GM19455 (cell line): ENCODE data around the gene TLE6.
"Not testable (repeated sequence)": the region's sequence is repeated elsewhere in the genome, so short reads cannot be mapped to it uniquely, and the experiment has no call there.

Experiments used
- ATAC-seq: cut with Tn5 transposase; IDR thresholded peaks from one replicate; pipeline ENCODE4 v1.9.1; 2021; ENCODE audit not compliant: unreplicated experiment

The TLE6 gene

DNA sequence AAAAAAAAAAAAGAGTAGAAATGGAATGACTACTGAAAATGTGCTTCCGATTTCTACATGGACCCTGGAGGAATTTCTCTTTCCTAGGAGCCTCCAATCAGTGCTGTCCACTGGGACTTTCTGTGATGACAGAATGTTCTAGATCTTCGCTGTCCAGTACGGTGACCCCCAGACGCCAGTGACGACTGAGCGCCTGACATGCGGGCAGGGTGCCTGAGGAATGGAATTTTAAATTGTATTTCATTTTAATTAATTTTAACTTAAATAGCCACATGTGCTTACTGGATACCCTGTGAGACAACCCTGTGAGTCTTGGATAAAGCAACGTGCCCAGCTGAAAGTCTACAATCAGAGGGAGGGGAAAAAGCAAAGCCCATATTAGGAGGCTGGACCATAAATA is 4.1 kb upstream of the TLE6 start:
- no peak for ATAC-seq

DNA sequence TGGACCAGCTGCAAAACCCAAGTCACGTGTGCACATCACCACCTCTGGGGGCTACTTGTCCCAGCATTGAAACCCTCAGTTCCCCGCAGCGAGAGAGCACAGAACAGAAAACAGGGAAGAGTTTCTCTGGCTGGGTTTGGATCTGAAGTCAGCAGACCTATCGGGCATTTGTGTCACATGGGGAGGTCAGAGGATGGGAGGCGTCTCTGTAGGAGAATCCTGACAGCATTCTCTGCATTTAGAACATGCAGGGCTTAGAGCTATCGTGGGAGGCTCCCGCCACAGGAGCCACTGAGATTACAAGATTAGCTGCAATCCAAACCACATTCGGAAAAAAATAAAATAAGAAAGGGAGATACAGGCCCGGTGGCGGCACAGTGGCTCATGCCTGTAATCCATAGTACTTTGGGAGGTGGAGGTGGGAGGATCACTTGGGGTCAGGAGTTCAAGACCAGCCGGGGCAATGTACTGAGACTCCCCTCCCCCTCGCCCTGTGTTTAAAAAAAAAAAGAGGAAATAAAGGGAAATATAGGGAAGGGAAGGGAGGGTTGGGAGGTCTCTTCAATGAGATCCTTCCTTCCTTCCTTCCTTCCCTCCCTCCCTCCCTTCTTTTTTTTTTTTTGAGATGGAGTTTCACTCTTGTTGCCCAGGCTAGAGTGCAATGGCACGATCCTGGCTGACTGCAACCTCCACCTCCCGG is 2.9 kb upstream of the TLE6 start:
- ATAC-seq: no peak

DNA sequence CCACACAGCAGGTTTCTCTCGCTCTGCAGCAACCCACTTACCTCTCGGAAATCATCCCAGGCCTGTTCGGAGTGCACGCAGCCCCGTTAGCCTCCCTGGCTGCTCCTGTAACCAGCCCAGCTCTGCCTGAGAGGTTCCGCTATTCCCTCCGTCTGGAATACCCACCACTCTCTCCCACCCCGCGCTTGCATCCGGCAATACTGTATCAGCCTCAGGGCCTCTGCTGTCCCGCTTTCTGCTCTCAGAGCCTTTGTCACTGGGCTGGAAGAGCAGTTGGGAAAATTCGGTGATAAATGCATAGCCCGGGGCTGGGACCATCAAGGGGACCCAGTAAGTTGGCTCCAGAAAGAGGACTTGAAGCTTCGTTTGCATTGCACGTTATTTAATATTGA is 759 bp upstream of the TLE6 start:
- ATAC-seq: no peak

DNA sequence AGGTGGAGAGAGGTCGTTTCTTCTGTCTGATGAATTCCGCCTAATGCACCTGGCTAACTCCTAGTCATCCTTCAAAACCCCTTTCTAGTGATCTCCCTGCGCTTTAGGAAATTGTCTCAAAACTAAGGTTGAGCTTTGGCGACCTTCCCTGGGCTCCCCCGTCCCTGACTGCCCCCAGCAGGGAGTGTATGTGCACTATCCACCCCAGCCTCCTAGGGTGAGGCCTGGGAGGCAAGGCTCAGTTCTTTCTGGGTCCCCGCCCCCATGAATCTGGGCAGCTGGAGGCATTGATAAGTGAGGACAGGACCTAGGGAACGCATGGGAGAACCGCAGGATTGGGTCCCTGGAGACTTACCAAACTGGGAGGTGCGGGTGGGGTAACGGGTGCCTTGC is 378 bp downstream of the TLE6 start:
- ATAC-seq: no peak

- ATAC-seq: no peak
Measured at GRCh38 chr19:2978166-2978767, 903 bp downstream of the TLE6 start.

GRCh38 chr19:2978772-2979171 is 1.4 kb downstream of the TLE6 start:
- no peak for ATAC-seq

- ATAC-seq: no peak
Measured at GRCh38 chr19:2981898-2982297, 4.5 kb downstream of the TLE6 start.

GRCh38 chr19:2982561-2982960 is 5.2 kb downstream of the TLE6 start:
- ATAC-seq: no peak

DNA sequence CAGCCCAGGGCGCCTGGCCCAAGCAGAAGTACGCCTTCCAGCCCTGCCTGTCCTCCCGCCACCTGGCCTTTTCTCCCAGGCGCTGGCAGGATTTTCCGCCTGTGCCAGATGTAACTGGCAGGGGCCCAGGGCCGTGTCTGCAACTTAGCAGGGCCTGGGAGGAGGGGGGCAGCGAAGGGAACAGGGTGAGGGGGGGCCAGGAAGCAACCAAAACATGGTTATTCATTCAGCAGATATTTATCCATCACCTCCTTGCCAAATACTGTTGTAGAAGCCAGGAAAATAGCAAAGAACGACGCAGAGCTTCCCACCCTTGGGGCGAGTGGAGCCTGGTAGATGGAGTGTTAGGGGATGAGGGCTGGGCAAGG is 5.6 kb downstream of the TLE6 start:
- ATAC-seq: no peak

- ATAC-seq: no peak
Measured at GRCh38 chr19:2983351-2984214, 6.2 kb downstream of the TLE6 start.

DNA sequence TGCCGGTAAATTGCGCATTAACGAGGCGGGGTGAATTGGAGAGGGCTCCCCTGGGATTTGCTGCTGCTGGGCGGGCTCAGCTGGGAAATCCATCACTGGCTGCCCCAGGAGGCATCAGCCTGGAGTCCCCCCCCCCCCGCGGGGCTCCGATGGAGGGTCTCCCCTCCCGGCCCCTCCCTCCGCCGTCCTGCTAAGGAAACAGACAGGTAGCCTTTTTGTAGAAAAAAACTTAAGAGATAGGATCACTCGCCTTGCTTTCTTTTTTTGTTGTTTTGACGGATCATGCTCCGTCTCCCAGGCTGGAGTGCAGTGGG is 6.8 kb downstream of the TLE6 start:
- ATAC-seq: no peak

DNA sequence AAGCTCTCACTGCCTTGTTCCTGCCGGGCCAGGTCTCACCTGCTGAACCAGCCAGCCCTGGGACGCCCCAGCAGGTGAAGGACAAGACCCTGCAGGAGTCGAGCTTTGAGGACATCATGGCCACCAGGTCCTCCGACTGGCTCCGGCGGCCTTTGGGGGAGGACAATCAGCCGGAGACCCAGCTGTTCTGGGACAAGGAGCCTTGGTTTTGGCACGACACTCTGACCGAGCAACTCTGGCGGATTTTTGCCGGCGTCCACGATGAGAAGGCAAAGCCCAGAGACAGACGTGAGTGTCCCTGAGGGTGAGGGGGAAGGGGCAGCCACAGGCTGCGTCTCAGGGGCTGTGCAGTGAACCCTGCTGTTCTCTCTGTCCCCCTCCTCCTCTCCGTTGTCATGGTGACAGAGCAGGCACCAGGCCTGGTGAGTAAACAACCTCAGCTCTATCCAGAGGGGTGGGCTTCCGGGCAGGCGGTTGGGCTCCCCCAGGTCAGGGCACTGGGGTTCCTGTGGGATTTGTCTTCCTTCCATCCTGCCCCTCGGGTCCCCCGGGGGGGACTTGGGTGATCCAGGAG is 9.7 kb downstream of the TLE6 start:
- no peak for ATAC-seq

DNA sequence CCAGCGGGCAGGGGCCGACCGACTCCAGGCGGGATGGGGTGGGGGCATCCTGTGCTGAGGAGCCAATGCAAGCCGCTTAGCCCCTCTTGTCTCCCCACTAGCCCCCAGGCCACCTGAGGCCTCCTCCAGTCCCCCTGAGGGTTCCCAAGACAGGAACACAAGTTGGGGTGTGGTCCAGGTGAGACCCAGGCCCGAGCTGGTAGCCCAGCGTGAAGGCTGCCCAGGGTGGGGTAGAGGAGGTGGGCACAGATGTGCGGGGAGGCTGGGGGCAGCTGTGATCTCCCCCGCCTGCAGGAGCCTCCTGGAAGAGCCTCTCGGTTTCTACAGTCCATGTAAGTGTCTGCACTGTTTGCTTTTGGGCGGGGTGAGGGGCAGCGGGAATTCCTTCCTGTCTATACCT is 10.4 kb downstream of the TLE6 start:
- no peak for ATAC-seq

- no peak for ATAC-seq
Measured at GRCh38 chr19:2988568-2988967, 11.2 kb downstream of the TLE6 start.

DNA sequence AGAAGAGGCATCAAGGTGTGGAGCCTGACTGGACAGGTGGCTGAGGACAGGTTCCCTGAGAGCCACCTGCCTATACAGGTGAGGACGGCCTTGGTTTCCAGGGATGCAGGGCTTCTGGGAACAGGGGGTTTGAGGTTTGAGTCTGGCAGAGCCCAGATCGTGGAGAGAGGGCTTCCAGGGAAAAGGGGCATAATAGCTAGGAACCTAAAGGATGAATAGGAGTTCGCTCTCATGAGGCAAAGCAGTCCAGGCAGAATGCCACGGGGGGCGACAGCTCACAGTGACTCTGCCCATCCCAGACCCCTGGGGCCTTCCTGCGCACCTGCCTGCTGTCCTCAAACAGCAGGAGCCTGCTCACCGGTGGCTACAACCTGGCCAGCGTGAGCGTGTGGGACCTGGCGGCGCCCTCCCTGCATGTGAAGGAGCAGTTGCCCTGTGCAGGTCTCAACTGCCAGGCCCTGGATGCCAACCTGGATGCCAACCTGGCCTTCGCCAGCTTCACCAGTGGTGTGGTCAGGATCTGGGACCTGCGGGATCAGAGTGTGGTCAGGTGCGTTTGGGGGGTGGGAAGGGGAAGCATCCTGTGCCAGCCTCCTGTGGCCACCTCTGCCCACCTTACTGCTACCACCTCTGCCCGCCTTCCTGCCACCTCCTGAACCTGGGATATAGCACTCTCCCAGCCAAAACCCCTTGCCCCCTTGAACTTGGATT is 12.0 kb downstream of the TLE6 start:
- ATAC-seq: no peak

DNA sequence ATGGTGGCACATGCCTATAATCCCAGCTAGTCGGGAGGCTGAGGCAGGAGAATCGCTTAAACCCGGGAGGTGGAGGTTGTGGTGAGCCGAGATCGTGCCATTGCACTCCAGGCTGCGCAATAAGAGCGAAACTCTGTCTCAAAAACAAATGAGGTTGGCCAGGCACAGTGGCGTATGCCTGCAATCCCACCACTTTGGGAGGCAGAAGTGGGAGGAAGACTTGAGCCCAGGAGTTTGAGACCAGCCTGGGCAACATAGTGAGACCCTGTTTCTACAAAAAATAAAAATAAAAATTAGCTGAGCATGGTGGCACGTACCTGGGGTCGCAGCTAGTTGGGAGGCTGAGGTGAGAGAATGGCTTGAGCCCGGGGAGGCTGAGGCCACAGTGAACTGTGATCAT is 15.0 kb downstream of the TLE6 start:
- not testable (repeated sequence) for ATAC-seq

- ATAC-seq: no peak
Measured at GRCh38 chr19:2992958-2993357, 15.6 kb downstream of the TLE6 start.

- ATAC-seq: no peak
Measured at GRCh38 chr19:2993579-2993978, 16.2 kb downstream of the TLE6 start.

DNA sequence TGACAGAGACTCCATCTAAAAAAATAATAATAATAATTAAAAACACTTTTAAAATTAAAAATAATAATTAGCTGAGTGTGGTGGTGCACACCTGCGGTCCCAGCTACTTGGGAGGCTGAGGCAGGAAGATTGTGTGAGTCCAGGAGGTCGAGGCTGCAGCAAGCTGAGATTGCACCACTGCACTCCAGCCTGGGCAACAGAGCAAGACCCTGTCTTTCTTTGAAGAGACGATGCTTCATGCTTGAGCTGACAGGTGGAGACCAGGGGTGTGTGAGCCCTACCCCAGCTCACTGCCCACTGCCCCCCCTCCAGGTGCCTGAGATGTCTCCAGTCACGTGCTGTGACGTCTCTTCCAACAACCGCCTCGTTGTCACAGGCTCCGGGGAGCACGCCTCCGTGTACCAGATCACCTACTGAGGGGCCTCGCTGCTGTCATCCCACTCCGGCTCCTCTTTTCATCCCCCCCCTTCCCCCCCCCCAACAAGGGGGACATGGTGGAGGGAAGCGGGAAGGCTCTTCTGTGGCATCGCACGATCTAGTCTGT is 17.3 kb downstream of the TLE6 start:
- ATAC-seq: no peak

DNA sequence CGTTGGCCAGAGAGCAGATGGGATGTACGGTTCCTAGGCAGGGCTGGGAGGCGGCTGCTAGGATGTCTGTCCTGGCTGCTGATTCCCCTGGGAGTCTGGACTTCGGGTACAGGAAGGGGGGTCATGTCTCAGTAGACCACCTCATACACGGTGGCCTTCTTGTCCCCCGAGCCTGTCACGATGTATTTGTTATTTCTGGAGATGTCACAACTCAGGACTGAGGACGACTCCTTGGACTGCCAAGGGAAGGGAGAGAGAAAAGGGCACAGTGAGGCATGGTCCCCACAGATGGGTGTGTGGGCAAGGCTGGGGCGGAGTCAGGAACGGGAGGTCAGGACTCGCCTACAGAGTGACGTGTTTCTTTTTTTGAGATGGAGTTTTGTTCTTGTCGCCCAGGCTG is 20.4 kb downstream of the TLE6 start:
- no peak for ATAC-seq

DNA sequence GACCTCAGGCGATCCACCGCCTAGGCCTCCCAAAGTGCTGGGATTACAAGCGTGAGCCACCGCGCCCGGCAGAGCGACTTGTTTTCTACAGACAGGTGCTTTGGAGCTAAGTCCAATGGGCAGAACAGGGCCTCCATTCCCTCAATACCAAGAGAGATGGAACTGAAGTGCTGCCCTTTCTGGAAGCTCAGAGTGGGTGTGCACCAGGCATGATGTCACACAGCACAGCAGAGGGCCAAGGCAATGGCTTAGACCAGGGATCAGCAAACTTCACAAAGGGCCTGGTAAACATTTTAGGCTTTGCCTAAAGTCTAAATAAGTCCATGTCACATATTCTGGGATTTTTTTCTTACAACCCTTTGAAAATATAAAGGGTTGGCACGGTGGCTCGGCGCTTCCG is 21.3 kb downstream of the TLE6 start:
- no peak for ATAC-seq
